ENCODE data around the gene RHBDD2. TPM values are rescaled to one million over a fixed set of nuclear protein-coding genes. Genes with fewer than 3 reads are reported as not detected.

Gene RHBDD2
- total RNA-seq, 1 donor from 2014 or later = 50.7 TPM

GRCh38 chr7:75884476-75884875, 5.6 kb downstream of the RHBDD2 start:
- DNase-seq (ENCODE audit: low spot score) = no peak
- Mint-ChIP-seq H3K36me3 (ENCODE audit: low read depth, unreplicated experiment) (peaks cover 51% of the 10 kb centered on the region), H3K4me3 (ENCODE audit: unreplicated experiment) (no peak overlapping the region), H3K27ac (ENCODE audit: unreplicated experiment) (no peak overlapping the region), H3K4me1 (ENCODE audit: unreplicated experiment) (peaks cover 9% of the 10 kb centered on the region), H3K27me3 (ENCODE audit: unreplicated experiment) (peaks cover 2% of the 10 kb centered on the region), H3K9me3 (ENCODE audit: unreplicated experiment) (no peaks in the 10 kb centered on the region)
- TF ChIP-seq, protein P1, sequence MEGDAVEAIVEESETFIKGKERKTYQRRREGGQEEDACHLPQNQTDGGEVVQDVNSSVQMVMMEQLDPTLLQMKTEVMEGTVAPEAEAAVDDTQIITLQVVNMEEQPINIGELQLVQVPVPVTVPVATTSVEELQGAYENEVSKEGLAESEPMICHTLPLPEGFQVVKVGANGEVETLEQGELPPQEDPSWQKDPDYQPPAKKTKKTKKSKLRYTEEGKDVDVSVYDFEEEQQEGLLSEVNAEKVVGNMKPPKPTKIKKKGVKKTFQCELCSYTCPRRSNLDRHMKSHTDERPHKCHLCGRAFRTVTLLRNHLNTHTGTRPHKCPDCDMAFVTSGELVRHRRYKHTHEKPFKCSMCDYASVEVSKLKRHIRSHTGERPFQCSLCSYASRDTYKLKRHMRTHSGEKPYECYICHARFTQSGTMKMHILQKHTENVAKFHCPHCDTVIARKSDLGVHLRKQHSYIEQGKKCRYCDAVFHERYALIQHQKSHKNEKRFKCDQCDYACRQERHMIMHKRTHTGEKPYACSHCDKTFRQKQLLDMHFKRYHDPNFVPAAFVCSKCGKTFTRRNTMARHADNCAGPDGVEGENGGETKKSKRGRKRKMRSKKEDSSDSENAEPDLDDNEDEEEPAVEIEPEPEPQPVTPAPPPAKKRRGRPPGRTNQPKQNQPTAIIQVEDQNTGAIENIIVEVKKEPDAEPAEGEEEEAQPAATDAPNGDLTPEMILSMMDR (IDR thresholded peaks at IDR 0.05; ENCODE audit: unreplicated experiment) = no peak

- Mint-ChIP-seq H3K9me3 (ENCODE audit: unreplicated experiment) (no peaks in the 10 kb centered on the region), H3K36me3 (ENCODE audit: low read depth, unreplicated experiment) (peaks cover 45% of the 10 kb centered on the region), H3K4me1 (ENCODE audit: unreplicated experiment) (peaks cover 3% of the 10 kb centered on the region), H3K27me3 (ENCODE audit: unreplicated experiment) (no peaks in the 10 kb centered on the region), H3K27ac (ENCODE audit: unreplicated experiment) (no peak overlapping the region), H3K4me3 (ENCODE audit: unreplicated experiment) (no peak overlapping the region)
- TF ChIP-seq, protein P1 (IDR thresholded peaks at IDR 0.05; ENCODE audit: unreplicated experiment) = no peak
- no peak for DNase-seq (ENCODE audit: low spot score)
Measured at GRCh38 chr7:75885036-75885435, 6.2 kb downstream of the RHBDD2 start.

DNA sequence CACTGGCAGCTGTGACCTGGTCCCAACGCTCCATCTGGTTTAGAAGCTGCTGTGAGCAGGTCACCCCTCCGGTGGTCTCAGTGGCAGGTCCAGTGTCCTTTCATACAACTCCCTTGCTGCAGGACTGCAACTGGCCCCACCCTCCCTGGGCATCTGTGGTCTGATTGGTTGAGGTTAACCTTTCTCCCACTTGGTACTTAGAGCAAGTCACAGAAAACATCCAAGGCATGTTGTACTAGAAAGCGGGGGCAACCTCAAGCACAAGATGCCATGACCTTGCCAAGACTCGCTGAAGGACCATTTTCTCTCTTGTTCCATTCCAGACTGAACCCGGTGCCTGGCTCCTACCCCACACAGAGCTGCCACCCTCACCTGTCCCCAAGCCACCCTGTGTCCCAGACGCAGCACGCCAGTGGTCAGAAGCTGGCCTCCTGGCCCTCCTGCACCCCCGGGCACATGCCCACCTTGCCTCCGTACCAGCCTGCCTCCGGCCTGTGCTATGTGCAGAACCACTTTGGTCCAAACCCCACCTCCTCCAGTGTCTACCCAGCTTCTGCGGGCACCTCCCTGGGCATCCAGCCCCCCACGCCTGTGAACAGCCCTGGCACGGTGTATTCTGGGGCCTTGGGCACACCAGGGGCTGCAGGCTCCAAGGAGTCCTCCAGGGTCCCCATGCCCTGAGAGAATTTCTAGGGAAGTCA, 9.0 kb downstream of the RHBDD2 start:
- TF ChIP-seq, protein P1 (IDR thresholded peaks at IDR 0.05; ENCODE audit: unreplicated experiment) = no peak
- no peak for DNase-seq (ENCODE audit: low spot score)
- Mint-ChIP-seq H3K9me3 (ENCODE audit: unreplicated experiment) (no peaks in the 10 kb centered on the region), H3K27me3 (ENCODE audit: unreplicated experiment) (no peaks in the 10 kb centered on the region), H3K36me3 (ENCODE audit: low read depth, unreplicated experiment) (peaks cover 30% of the 10 kb centered on the region), H3K27ac (ENCODE audit: unreplicated experiment) (no peak overlapping the region), H3K4me1 (ENCODE audit: unreplicated experiment) (no peaks in the 10 kb centered on the region), H3K4me3 (ENCODE audit: unreplicated experiment) (no peak overlapping the region)

- peaks cover 3% of the 10 kb centered on the region for H3K27me3 Mint-ChIP-seq (ENCODE audit: unreplicated experiment)
- peak overlapping the region; percentile 29 for H3K4me3 Mint-ChIP-seq (ENCODE audit: unreplicated experiment)
- peak overlapping the region; percentile 13 for H3K27ac Mint-ChIP-seq (ENCODE audit: unreplicated experiment)
- peaks cover 29% of the 10 kb centered on the region for H3K36me3 Mint-ChIP-seq (ENCODE audit: low read depth, unreplicated experiment)
- no peaks in the 10 kb centered on the region for H3K9me3 Mint-ChIP-seq (ENCODE audit: unreplicated experiment)
- TF ChIP-seq, protein P1 (IDR thresholded peaks at IDR 0.05; ENCODE audit: unreplicated experiment) = no peak
- no peak for DNase-seq (ENCODE audit: low spot score)
- no peaks in the 10 kb centered on the region for H3K4me1 Mint-ChIP-seq (ENCODE audit: unreplicated experiment)
Measured at GRCh38 chr7:75888464-75889222, 9.8 kb downstream of the RHBDD2 start.

All from endothelial cell (in vitro differentiated cells).